ENCODE data around the gene TAF1L.
A peak's percentile ranks its signal among the peaks of the same experiment; 100 is the strongest.

The TAF1L gene

DNA sequence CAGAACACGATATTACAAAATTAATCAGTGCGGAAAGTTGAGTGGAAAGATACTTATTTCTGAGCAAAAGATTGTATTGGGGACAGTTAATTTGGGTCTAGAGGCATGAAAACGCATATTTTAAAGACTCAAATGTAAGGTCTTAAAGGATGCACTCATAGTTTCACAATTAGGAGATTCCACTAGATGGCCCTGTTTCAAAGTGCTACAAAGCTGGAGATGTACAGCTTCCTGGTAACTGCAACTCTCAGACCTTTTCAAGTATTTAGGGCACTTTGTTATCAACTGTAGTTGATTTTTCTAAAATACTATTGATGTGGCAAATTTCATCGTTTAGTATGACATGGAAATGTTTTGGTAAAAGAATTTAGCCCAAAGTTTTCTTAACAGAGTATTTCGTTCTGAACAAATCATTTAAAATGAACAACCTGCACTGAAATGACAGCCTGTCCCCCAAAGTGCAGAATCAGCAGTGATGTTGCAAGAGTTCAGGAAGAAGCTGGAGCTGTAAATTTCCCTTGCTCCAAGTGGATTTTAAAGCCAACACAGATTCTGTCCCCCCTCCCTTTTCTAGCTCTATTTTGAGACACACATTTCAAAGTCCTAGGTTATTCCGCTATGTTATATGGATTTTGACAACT, 46.3 kb downstream of the TAF1L start:
- DNase-seq (ENCODE audit: low read depth in 2 of 2), result no peak

- no peak for DNase-seq (ENCODE audit: low read depth in 2 of 2)
Measured at GRCh38 chr9:32587901-32588300, 47.6 kb downstream of the TAF1L start.

DNA sequence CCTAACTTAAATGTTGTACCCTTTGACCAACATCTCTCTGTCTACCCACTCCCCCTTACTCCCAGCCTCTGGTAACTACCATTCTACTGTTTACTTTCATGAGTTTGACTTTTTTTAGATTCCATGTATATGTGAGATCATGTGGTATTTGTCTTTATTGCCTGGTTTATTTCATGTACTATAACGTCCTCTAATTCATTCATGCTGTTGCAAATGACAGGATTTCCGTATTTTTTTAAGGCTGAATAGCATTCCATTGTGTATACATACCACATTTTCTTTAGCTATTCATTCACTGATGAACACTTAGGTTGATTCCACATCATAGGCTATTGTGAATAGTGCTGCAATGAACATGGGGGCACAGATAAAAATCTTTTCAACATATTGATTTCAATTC, 50.7 kb downstream of the TAF1L start:
- DNase-seq (ENCODE audit: low read depth in 2 of 2), result no peak

- DNase-seq (ENCODE audit: low read depth in 2 of 2), result no peak
Measured at GRCh38 chr9:32581512-32582143, 53.8 kb downstream of the TAF1L start.

DNA sequence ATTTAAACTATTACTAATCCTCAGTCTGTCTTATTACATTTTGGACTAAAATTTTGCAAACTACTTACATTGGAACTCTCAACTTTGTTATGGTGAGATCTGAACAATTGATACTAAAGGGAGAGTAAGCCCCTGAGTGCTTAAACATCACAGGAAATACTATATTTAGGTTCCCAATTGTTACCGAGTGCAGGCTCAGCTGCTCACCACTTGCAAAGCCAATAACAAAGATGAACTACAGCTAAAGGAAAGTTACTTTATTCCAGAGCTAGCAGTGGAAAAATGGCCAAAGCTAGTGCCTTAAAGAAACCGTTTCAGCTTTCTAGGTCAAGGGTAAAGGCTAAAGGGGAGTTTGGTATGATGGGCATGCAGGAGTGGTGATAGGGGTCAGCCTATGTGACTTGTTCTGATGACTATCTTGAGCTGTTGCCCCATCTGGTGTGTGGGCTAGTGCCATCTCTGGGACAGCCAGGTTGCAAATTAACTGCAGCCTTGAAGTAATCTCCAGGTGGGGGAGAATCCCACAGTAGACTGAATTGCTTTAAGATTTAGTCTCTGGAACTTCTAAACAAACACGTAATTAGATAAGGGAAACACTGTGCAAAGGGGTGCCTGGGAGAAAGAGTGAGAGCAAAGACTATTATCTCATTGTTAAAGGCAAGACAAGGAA, 54.7 kb downstream of the TAF1L start:
- no peak for DNase-seq (ENCODE audit: low read depth in 2 of 2)

- peak; percentile 51 to 65 for DNase-seq (ENCODE audit: low read depth in 2 of 2)
Measured at GRCh38 chr9:32579706-32580331, 55.6 kb downstream of the TAF1L start.

Measured in stimulated activated CD8-positive, alpha-beta memory T cell treated with anti-CD3 and anti-CD28 coated beads, Interleukin-7, amount 100 ng/mL, for 4 hours (primary cell).